ENCODE data around the gene ALG3.
A peak's percentile ranks its signal among the peaks of the same experiment; 100 is the strongest.

The ALG3 gene

DNA sequence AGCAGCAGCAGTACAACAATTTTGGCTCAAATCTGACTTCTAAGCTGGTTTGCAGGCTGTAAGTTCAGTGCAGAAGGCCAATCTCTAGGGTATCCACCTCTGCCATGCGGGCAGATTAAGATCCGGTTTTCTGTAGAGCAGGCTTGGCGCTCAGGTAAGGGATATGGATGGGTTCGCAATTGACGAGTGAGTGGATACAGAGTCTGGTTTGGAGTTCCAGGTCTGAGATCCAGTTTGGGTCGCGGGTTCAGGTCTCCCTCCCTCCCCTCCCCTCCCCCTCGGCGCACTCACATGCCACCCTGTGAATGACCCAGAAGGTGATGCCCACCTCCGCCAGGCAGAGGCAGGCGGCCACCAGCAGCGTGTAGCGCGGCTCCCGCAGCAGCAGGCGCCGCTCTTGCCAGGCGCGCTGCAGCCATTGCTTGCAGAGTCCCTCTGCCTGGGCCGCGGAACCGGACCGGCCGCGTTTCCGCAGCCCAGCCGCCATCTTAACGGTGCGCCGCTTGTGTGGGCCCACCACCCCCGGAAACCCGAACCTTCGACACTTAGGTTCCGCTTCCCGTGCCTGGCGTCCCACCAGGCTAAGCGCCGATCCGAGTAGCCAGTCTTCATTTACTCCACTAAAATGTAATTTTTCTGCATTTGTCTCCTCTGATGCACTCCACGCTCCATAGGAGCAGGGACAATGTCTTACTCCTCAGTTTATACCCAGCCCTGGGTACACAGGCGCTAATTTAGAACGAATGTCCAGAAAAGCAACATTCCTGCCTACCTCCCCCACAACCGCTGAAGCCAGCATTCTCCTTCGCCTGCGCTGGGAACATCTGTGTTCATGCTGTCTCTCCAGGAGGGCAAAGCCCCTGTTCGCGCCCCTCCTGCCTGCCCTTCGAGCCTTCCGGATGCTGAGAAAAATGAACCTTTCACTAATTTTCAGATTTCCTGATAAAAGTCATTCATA, at the start of gene ALG3:
Gene ALG3, minus strand, starts transcription at position 509 of the 958 bp plus-strand sequence. Its CDS starts 22 bp downstream, at position 487.
- Histone ChIP-seq H2AFZ (ENCODE audit: low read depth, low read length) (peak within 1 kb of the TSS; percentile 99), H3K9me3 (ENCODE audit: low read length) (no peaks in the 10 kb centered on the region), H3K4me3 (ENCODE audit: low read length) (peak within 1 kb of the TSS; percentile 82), H3K4me1 (ENCODE audit: insufficient read depth, low read length) (peaks cover 7% of the 10 kb centered on the region), H3K36me3 (ENCODE audit: insufficient read depth, low read length) (peaks cover 18% of the 10 kb centered on the region), H3K27me3 (ENCODE audit: insufficient read depth, low read length) (no peaks in the 10 kb centered on the region)

DNA sequence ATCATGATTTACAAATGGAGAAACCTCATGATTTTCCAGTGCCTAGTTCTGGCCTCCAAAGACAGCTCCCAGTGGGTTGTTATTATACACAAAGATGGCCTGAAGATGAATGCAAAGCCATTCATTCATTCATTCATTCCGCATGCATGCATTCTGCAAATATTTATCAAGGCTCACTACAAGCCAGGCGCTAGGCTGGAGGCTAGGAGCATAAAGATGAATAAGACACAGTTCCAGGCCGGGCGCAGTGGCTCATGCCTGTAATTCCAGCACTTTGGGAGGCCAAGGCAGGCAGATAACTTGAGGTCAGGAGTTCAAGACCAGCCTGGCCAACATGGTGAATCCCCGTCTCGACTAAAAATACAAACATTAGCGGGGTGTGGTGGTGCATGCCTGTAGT, 47.9 kb upstream of the ALG3 start:
- H3K27me3 ChIP-seq (ENCODE audit: insufficient read depth, low read length) = peaks cover 25% of the 10 kb centered on the region
- H3K9me3 ChIP-seq (ENCODE audit: low read length) = no peaks in the 10 kb centered on the region

DNA sequence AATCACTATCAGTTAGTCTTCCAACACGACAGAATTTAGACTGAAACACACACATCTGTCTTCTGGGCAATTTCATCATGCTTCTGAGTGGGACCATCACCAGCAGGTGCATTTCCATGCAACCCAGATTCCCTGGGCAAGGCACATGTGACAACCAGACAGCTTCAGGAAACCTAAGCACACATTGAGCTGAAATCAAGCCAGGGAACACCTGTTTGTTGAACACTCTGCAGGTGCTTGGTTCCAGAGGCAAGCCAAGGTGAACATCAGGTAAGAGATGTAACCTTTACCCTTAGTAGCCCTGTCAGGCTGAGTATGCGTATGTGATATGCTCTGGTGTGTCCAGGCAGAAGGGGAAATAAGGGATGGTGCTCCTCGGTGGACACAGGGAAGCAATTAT, 47.0 kb upstream of the ALG3 start:
- no peaks in the 10 kb centered on the region for H3K9me3 ChIP-seq (ENCODE audit: low read length)
- peaks cover 12% of the 10 kb centered on the region for H3K4me1 ChIP-seq (ENCODE audit: insufficient read depth, low read length)
- peaks cover 7% of the 10 kb centered on the region for H3K36me3 ChIP-seq (ENCODE audit: insufficient read depth, low read length)
- peaks cover 30% of the 10 kb centered on the region for H3K27me3 ChIP-seq (ENCODE audit: insufficient read depth, low read length)
- H2AFZ ChIP-seq (ENCODE audit: low read depth, low read length) = no peak overlapping the region
- no peak overlapping the region for H3K4me3 ChIP-seq (ENCODE audit: low read length)

More for the DNA sequence above, 47.9 kb upstream of the ALG3 start:
- H2AFZ ChIP-seq (ENCODE audit: low read depth, low read length) = no peak overlapping the region
- peaks cover 13% of the 10 kb centered on the region for H3K36me3 ChIP-seq (ENCODE audit: insufficient read depth, low read length)
- H3K4me1 ChIP-seq (ENCODE audit: insufficient read depth, low read length) = peaks cover 12% of the 10 kb centered on the region
- no peak overlapping the region for H3K4me3 ChIP-seq (ENCODE audit: low read length)

DNA sequence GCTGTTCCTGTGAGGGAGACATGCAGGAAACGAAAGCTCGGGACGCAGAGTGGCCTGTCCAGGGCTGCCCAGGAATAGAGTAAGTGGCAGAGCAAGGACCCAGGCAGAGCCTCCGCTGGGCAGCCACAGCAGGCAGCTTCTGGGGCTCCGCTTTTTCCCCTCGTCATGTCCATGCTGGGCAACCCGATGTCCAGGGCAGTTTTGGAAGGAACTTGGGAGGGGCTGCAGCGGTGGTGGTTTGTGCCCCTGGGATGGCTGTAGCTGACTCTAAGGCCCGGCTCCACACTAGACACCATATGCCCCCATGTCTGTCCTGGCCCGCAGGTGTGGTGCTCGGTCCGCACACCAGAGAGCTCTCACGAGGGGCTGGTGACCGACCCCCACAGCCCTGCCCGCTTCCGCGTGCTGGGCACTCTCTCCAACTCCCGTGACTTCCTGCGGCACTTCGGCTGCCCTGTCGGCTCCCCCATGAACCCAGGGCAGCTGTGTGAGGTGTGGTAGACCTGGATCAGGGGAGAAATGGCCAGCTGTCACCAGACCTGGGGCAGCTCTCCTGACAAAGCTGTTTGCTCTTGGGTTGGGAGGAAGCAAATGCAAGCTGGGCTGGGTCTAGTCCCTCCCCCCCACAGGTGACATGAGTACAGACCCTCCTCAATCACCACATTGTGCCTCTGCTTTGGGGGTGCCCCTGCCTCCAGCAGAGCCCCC, 43.1 kb upstream of the ALG3 start:
- Histone ChIP-seq H3K36me3 (ENCODE audit: insufficient read depth, low read length) (no peaks in the 10 kb centered on the region), H3K27me3 (ENCODE audit: insufficient read depth, low read length) (peaks cover 34% of the 10 kb centered on the region), H3K9me3 (ENCODE audit: low read length) (no peaks in the 10 kb centered on the region), H2AFZ (ENCODE audit: low read depth, low read length) (no peak overlapping the region), H3K4me1 (ENCODE audit: insufficient read depth, low read length) (no peaks in the 10 kb centered on the region), H3K4me3 (ENCODE audit: low read length) (no peak overlapping the region)

DNA sequence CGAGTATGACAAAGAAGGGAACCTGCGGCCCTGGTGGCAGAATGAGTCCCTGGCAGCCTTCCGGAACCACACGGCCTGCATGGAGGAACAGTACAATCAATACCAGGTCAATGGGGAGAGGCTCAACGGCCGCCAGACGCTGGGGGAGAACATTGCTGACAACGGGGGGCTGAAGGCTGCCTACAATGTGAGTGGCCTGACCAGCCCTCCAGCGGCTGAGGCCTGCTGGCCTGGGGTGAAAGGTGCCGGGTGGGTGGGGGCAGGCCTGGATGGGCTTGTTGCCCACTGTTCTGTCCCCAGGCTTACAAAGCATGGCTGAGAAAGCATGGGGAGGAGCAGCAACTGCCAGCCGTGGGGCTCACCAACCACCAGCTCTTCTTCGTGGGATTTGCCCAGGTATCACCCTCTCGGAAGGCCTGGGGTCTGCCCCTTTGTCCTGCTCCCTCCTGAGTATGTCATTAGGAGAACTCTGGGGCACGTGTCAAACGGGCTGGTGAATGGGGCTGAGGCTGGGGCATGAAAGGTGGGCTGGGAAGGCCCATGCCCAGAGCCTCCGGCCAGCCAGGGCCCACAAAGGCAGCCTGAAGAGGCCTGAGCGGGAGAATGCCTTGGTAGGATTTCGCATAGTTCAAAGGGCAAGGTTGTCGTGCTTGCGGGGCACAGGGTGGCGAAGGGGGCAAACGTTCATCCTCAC, 42.4 kb upstream of the ALG3 start:
- Histone ChIP-seq H3K4me3 (ENCODE audit: low read length) (no peak overlapping the region), H3K27me3 (ENCODE audit: insufficient read depth, low read length) (peaks cover 34% of the 10 kb centered on the region), H3K4me1 (ENCODE audit: insufficient read depth, low read length) (no peaks in the 10 kb centered on the region), H3K9me3 (ENCODE audit: low read length) (no peaks in the 10 kb centered on the region), H3K36me3 (ENCODE audit: insufficient read depth, low read length) (no peaks in the 10 kb centered on the region), H2AFZ (ENCODE audit: low read depth, low read length) (no peak overlapping the region)

DNA sequence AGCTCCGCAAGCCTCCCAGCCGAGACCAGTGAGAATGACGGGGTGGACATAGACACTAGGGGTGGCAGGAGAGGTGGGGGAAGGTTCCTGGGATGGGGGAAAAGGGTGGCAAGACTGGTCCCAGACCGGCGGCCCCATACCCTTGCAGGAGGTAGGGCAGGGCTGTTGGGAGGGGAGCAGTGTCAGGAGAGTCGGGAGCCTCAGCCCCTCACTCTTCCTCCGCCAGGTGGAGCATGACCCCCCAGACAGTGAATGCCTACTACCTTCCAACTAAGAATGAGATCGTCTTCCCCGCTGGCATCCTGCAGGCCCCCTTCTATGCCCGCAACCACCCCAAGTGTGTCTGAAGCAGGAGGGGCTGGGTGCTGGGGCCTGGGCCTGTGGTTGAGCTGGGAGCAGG, 41.6 kb upstream of the ALG3 start:
- H3K9me3 ChIP-seq (ENCODE audit: low read length) = no peaks in the 10 kb centered on the region
- no peaks in the 10 kb centered on the region for H3K36me3 ChIP-seq (ENCODE audit: insufficient read depth, low read length)
- peaks cover 34% of the 10 kb centered on the region for H3K27me3 ChIP-seq (ENCODE audit: insufficient read depth, low read length)
- H3K4me3 ChIP-seq (ENCODE audit: low read length) = no peak overlapping the region
- no peak overlapping the region for H2AFZ ChIP-seq (ENCODE audit: low read depth, low read length)
- no peaks in the 10 kb centered on the region for H3K4me1 ChIP-seq (ENCODE audit: insufficient read depth, low read length)

DNA sequence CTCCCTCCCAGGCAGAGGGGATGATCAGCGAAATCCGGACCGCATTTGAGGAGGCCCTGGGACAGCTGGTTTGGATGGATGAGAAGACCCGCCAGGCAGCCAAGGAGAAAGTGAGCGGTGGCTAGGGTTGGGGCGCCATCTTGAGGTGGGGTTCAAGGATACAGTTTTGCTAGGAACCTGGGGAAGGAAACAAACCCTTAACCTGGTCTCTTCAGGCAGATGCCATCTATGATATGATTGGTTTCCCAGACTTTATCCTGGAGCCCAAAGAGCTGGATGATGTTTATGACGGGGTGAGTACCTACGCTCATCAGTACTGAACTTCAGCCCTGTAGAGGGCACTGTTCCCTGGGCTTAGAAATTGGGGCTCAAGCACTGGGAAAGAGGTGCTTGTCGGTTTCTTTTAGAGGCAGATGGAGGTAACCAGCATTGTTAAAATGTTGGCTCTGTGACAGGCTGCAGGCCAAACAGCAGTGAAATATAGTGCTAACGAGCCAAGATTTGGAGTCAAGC, 40.7 kb upstream of the ALG3 start:
- H3K9me3 ChIP-seq (ENCODE audit: low read length) = no peaks in the 10 kb centered on the region
- no peak overlapping the region for H3K4me3 ChIP-seq (ENCODE audit: low read length)
- peaks cover 28% of the 10 kb centered on the region for H3K27me3 ChIP-seq (ENCODE audit: insufficient read depth, low read length)
- H3K4me1 ChIP-seq (ENCODE audit: insufficient read depth, low read length) = peaks cover 2% of the 10 kb centered on the region
- H3K36me3 ChIP-seq (ENCODE audit: insufficient read depth, low read length) = no peaks in the 10 kb centered on the region
- H2AFZ ChIP-seq (ENCODE audit: low read depth, low read length) = no peak overlapping the region

DNA sequence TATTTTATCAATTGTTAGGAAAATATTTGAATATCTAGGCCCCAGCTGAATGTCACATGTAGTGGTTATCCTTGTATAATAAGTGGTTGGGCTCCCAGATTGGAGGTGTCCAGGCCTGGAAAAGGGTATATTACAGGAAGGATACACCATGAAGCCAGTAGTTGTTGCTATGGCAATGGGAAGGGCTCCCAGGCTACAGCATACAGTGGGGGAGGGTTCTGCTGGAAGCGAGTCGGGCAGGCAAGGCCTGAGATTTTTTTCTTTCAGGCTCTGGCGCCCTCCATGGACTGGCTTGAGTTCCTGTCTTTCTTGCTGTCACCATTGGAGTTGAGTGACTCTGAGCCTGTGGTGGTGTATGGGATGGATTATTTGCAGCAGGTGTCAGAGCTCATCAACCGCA, 35.9 kb upstream of the ALG3 start:
- Histone ChIP-seq H3K4me3 (ENCODE audit: low read length) (no peak overlapping the region), H3K27me3 (ENCODE audit: insufficient read depth, low read length) (peaks cover 16% of the 10 kb centered on the region), H3K9me3 (ENCODE audit: low read length) (no peaks in the 10 kb centered on the region), H2AFZ (ENCODE audit: low read depth, low read length) (no peak overlapping the region), H3K4me1 (ENCODE audit: insufficient read depth, low read length) (peaks cover 2% of the 10 kb centered on the region), H3K36me3 (ENCODE audit: insufficient read depth, low read length) (no peaks in the 10 kb centered on the region)

DNA sequence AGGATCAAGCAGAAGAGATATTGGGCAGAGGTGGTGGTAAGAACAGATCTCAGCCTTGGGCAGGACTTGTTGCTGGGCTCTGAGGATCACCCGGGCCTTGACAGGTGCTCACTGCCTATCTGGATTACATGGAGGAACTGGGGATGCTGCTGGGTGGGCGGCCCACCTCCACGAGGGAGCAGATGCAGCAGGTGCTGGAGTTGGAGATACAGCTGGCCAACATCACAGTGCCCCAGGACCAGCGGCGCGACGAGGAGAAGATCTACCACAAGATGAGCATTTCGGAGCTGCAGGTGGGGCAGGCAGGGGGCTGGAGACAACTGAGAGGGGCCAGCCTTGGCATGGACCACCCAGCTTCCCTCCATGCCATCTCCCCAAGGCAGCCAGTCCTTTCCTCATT, 34.9 kb upstream of the ALG3 start:
- Histone ChIP-seq H3K27me3 (ENCODE audit: insufficient read depth, low read length) (peaks cover 20% of the 10 kb centered on the region), H3K9me3 (ENCODE audit: low read length) (no peaks in the 10 kb centered on the region), H3K36me3 (ENCODE audit: insufficient read depth, low read length) (no peaks in the 10 kb centered on the region), H3K4me1 (ENCODE audit: insufficient read depth, low read length) (peaks cover 2% of the 10 kb centered on the region), H3K4me3 (ENCODE audit: low read length) (no peak overlapping the region), H2AFZ (ENCODE audit: low read depth, low read length) (no peak overlapping the region)

DNA sequence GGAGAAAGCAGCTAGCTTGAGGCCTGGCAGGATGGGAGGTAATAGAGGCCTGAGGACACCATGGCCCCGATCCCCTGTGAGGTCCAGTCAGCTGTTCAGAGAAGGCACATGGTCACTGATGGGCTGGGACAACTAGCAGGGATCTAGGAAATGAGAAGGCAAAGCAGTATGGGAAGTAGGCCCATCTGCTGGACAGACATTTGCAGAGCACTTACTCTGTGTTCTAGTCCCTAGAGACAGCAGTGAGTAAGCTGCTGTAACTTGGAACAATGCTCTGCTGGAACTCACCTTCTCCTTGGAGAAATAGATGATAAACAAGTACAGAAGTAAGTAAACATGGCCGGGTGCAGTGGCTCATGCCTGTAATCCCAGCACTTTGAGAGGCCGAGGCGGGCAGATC, 34.2 kb upstream of the ALG3 start:
- Histone ChIP-seq H3K36me3 (ENCODE audit: insufficient read depth, low read length) (no peaks in the 10 kb centered on the region), H3K27me3 (ENCODE audit: insufficient read depth, low read length) (peaks cover 27% of the 10 kb centered on the region), H3K9me3 (ENCODE audit: low read length) (no peaks in the 10 kb centered on the region), H3K4me1 (ENCODE audit: insufficient read depth, low read length) (peaks cover 2% of the 10 kb centered on the region), H2AFZ (ENCODE audit: low read depth, low read length) (no peak overlapping the region), H3K4me3 (ENCODE audit: low read length) (no peak overlapping the region)

DNA sequence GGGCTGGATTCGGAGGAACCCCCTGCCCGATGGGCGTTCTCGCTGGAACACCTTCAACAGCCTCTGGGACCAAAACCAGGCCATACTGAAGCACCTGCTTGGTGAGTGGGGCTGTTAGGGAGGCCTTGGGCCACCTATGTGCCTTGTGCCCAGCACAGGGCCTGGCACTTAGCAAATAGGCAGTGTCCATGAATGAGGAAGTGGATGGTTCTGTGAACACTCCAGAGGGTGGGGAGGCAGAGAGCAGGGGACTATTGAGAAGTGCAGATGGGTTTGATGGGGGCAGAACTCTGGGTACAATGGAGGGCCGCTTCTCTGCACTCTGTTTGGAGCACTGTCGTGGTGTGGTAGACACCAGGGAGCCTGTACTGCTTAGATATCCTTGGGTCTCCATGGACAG, 28.6 kb upstream of the ALG3 start:
- H3K27me3 ChIP-seq (ENCODE audit: insufficient read depth, low read length) = peaks cover 65% of the 10 kb centered on the region

DNA sequence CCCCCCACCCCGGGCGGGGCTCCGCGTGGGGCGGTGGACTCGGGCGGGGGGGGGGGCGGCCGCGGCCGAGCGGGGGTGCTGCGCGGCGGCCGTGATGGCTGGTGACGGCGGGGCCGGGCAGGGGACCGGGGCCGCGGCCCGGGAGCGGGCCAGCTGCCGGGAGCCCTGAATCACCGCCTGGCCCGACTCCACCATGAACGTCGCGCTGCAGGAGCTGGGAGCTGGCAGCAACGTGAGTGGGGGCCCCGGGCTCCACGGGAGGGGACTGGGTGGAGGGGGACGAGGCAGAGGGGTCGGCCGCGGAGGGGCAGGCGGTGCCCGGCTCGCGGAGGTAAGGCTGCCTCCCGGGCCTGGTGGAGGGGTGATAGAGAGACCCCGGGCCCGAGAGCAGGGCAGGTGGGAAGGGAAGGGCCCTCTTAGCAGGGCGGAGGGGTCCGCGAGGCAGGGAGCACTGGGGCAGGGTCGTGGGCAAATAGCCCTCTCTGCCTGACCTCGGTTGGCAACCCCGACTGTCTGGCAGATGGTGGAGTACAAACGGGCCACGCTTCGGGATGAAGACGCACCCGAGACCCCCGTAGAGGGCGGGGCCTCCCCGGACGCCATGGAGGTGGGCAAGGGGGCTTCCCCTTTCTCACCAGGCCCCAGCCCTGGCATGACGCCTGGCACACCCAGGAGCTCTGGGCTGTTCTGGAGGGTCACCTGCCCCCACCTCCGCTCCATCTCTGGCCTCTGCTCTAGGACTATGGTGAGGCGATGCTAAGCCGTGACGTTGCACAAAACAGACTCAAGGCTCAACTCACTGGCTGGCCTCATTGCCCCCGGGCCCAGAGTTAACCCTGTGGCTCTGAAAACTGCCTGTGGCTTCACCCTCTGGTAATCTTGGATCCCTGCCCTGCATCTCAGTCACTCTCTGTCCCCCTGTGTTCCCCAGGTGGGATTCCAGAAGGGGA, 27.5 kb upstream of the ALG3 start, which contains the start of gene ECE2:
Gene ECE2, plus strand, starts transcription at position 62 of the 950 bp plus-strand sequence. Its CDS starts 132 bp downstream, at position 194.
- Histone ChIP-seq H2AFZ (ENCODE audit: low read depth, low read length) (no peak within 1 kb of the TSS), H3K4me3 (ENCODE audit: low read length) (no peak within 1 kb of the TSS), H3K4me1 (ENCODE audit: insufficient read depth, low read length) (no peaks in the 10 kb centered on the region), H3K9me3 (ENCODE audit: low read length) (peaks cover 3% of the 10 kb centered on the region), H3K27me3 (ENCODE audit: insufficient read depth, low read length) (peaks cover 63% of the 10 kb centered on the region), H3K36me3 (ENCODE audit: insufficient read depth, low read length) (no peaks in the 10 kb centered on the region)

More for the DNA sequence above, 28.6 kb upstream of the ALG3 start:
- peaks cover 3% of the 10 kb centered on the region for H3K9me3 ChIP-seq (ENCODE audit: low read length)
- no peaks in the 10 kb centered on the region for H3K4me1 ChIP-seq (ENCODE audit: insufficient read depth, low read length)
- H2AFZ ChIP-seq (ENCODE audit: low read depth, low read length) = no peak overlapping the region
- no peaks in the 10 kb centered on the region for H3K36me3 ChIP-seq (ENCODE audit: insufficient read depth, low read length)
- H3K4me3 ChIP-seq (ENCODE audit: low read length) = no peak overlapping the region

Data from neuron (in vitro differentiated cells).